Measurements from ENCODE around the gene SLAMF1.

GRCh38 chr1:160575112-160575664 lies 71.7 kb downstream of the SLAMF1 start:
- TF ChIP-seq POLR2A (IDR thresholded peaks at IDR 0.05) (no peak), CTCF (IDR thresholded peaks at IDR 0.05) (no peak)

All from thyroid gland (tissue), 4 donors.